ENCODE data around the gene GVQW3. TPM values are rescaled to one million over a fixed set of nuclear protein-coding genes. Genes with fewer than 3 reads are reported as not detected.

The GVQW3 gene
- total RNA-seq, 1 experiment from 2014 or later: 1.2 TPM

DNA sequence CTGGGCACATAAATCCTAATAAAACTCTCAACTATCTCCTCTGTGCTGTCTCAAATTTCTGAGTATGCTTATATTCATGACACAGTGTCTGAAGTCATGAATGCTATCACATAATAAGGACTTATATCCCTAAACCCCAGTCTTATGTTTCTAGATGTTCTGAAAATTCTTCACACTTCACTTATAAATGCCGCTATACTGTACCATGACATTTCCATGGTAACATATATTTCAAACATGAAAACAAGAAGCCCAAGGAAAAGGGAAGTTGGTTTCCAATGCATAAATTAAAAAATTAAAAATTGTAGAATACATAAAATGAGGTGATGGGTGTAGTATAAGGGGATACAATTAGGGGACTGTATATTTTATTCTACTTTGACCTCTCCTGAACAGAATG, 11.7 kb downstream of the GVQW3 start:
- no peaks in the 10 kb centered on the region for H3K4me1 ChIP-seq (ENCODE audit: insufficient read depth, low read length)
- BruUV-seq (replicated peaks): no TSS peak
- ChIA-PET POLR2A (ENCODE audit: unreplicated experiment) (no interaction called here), CTCF (no interaction called here)
- no peaks in the 10 kb centered on the region for H4K20me1 ChIP-seq (ENCODE audit: low read length)
- no peak overlapping the region for H2AFZ ChIP-seq (ENCODE audit: low read length)
- H3K36me3 ChIP-seq (ENCODE audit: low read depth, low read length): no peaks in the 10 kb centered on the region
- no peaks in the 10 kb centered on the region for H3K79me2 ChIP-seq (ENCODE audit: low read length)
- no peaks in the 10 kb centered on the region for H3F3A ChIP-seq (ENCODE audit: low read length, unreplicated experiment)
- no peaks in the 10 kb centered on the region for H3K27me3 ChIP-seq (ENCODE audit: low read length)
- H3K9me3 ChIP-seq (ENCODE audit: low read length): no peaks in the 10 kb centered on the region
- H3K27ac ChIP-seq (ENCODE audit: low read length): no peak overlapping the region
- no peak overlapping the region for H3K9ac ChIP-seq (ENCODE audit: low read length)
- H3K4me3 ChIP-seq (ENCODE audit: low read length): no peak overlapping the region
- DNase-seq (no peak), ATAC-seq (no peak)
- H3K4me2 ChIP-seq (ENCODE audit: low read length): no peak overlapping the region
- TF ChIP-seq EZH2 (IDR thresholded peaks at IDR 0.05; ENCODE audit: low read length, unreplicated experiment) (no peak), EZH2phosphoT487 (IDR thresholded peaks at IDR 0.05; ENCODE audit: borderline replicate concordance, low read length) (no peak)
- TF ChIP-seq, protein P1, sequence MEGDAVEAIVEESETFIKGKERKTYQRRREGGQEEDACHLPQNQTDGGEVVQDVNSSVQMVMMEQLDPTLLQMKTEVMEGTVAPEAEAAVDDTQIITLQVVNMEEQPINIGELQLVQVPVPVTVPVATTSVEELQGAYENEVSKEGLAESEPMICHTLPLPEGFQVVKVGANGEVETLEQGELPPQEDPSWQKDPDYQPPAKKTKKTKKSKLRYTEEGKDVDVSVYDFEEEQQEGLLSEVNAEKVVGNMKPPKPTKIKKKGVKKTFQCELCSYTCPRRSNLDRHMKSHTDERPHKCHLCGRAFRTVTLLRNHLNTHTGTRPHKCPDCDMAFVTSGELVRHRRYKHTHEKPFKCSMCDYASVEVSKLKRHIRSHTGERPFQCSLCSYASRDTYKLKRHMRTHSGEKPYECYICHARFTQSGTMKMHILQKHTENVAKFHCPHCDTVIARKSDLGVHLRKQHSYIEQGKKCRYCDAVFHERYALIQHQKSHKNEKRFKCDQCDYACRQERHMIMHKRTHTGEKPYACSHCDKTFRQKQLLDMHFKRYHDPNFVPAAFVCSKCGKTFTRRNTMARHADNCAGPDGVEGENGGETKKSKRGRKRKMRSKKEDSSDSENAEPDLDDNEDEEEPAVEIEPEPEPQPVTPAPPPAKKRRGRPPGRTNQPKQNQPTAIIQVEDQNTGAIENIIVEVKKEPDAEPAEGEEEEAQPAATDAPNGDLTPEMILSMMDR (conservative IDR thresholded peaks at IDR 0.05; ENCODE audit: low read depth, low read length): no peak
- intact Hi-C loops (cut with micrococcal nuclease): no loop called here
- no peaks in the 10 kb centered on the region for H3K9me2 ChIP-seq (replicated peaks; ENCODE audit: low read length)

DNA sequence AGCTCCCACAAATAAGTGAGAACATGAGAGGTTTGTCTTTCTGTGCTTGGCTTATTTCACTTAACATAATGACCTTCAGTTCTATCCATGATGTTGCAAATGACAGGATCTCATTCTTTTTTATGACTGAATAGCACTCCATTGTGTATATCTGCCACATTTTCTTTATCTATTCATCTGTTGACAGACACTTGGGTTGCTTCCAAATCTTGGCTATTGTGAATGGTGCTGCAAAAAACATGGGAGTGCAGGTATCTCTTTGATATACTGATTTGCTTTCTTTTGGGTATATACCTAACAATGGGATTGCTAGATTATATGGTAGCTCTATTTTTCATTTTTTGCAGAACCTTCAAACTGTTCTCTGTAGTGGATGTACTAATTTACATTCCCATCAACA, 13.3 kb downstream of the GVQW3 start:
- ATAC-seq (no peak), DNase-seq (no peak)
- CTCF ChIA-PET: no interaction called here
- Histone ChIP-seq H3K36me3 (ENCODE audit: low read depth, low read length) (no peaks in the 10 kb centered on the region), H3K9ac (ENCODE audit: low read length) (no peak overlapping the region), H3K4me2 (ENCODE audit: low read length) (no peak overlapping the region), H2AFZ (ENCODE audit: low read length) (no peak overlapping the region), H3F3A (ENCODE audit: low read length, unreplicated experiment) (no peaks in the 10 kb centered on the region), H3K27ac (ENCODE audit: low read length) (no peak overlapping the region), H3K9me3 (ENCODE audit: low read length) (no peaks in the 10 kb centered on the region), H3K27me3 (ENCODE audit: low read length) (no peaks in the 10 kb centered on the region), H3K9me2 (replicated peaks; ENCODE audit: low read length) (no peaks in the 10 kb centered on the region), H4K20me1 (ENCODE audit: low read length) (no peaks in the 10 kb centered on the region), H3K79me2 (ENCODE audit: low read length) (no peaks in the 10 kb centered on the region), H3K4me3 (ENCODE audit: low read length) (no peak overlapping the region), H3K4me1 (ENCODE audit: insufficient read depth, low read length) (no peaks in the 10 kb centered on the region)
- POLR2A ChIA-PET (ENCODE audit: unreplicated experiment): interaction anchor here (0.6 kb wide), 1 partner anchor 725 kb away, joined by 10 read pairs; no protein-coding TSS in a partner anchor
- TF ChIP-seq EZH2phosphoT487 (IDR thresholded peaks at IDR 0.05; ENCODE audit: borderline replicate concordance, low read length): no peak
- TF ChIP-seq, protein P1 (conservative IDR thresholded peaks at IDR 0.05; ENCODE audit: low read depth, low read length): no peak
- no peak for TF ChIP-seq EZH2 (IDR thresholded peaks at IDR 0.05; ENCODE audit: low read length, unreplicated experiment)
- BruUV-seq (replicated peaks): no TSS peak
- intact Hi-C loops (cut with micrococcal nuclease): no loop called here

DNA sequence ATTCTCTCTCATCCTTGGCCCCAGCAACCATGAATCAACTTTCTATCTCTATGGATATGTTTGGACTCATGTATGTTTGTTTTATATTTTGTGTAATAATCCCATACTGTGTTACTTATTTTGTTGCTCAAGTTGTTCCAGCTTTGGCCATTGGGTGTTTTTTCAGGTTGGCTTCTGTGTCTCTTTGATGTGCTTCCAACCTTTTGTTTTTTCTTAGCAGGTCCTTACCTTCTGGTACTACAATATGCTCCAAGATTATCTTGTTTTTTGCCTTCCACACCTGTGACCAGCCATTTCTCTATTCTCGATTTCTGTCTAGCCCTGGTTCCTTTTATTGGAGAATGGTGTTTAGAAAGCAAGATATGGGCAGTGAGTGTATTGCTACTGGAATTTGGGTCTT, 14.2 kb downstream of the GVQW3 start:
- H3K36me3 ChIP-seq (ENCODE audit: low read depth, low read length): no peaks in the 10 kb centered on the region
- TF ChIP-seq EZH2phosphoT487 (IDR thresholded peaks at IDR 0.05; ENCODE audit: borderline replicate concordance, low read length) (no peak), EZH2 (IDR thresholded peaks at IDR 0.05; ENCODE audit: low read length, unreplicated experiment) (no peak)
- TF ChIP-seq, protein P1 (conservative IDR thresholded peaks at IDR 0.05; ENCODE audit: low read depth, low read length): no peak
- BruUV-seq (replicated peaks): no TSS peak
- intact Hi-C loops (cut with micrococcal nuclease): no loop called here
- no peaks in the 10 kb centered on the region for H3F3A ChIP-seq (ENCODE audit: low read length, unreplicated experiment)
- H4K20me1 ChIP-seq (ENCODE audit: low read length): no peaks in the 10 kb centered on the region
- H3K9ac ChIP-seq (ENCODE audit: low read length): no peak overlapping the region
- H2AFZ ChIP-seq (ENCODE audit: low read length): no peak overlapping the region
- POLR2A ChIA-PET (ENCODE audit: unreplicated experiment): no interaction called here
- H3K27ac ChIP-seq (ENCODE audit: low read length): no peak overlapping the region
- CTCF ChIA-PET: no interaction called here
- H3K9me3 ChIP-seq (ENCODE audit: low read length): no peaks in the 10 kb centered on the region
- no peak overlapping the region for H3K4me3 ChIP-seq (ENCODE audit: low read length)
- H3K9me2 ChIP-seq (replicated peaks; ENCODE audit: low read length): no peaks in the 10 kb centered on the region
- H3K4me2 ChIP-seq (ENCODE audit: low read length): no peak overlapping the region
- ATAC-seq (no peak), DNase-seq (no peak)
- H3K79me2 ChIP-seq (ENCODE audit: low read length): no peaks in the 10 kb centered on the region
- no peaks in the 10 kb centered on the region for H3K27me3 ChIP-seq (ENCODE audit: low read length)
- H3K4me1 ChIP-seq (ENCODE audit: insufficient read depth, low read length): no peaks in the 10 kb centered on the region
